Measurements from ENCODE around the gene ABCA13.
A peak's percentile ranks its signal among the peaks of the same experiment; 100 is the strongest.
"Not testable (repeated sequence)": the region's sequence is repeated elsewhere in the genome, so short reads cannot be mapped to it uniquely, and the experiment has no call there.

ABCA13 gene

DNA sequence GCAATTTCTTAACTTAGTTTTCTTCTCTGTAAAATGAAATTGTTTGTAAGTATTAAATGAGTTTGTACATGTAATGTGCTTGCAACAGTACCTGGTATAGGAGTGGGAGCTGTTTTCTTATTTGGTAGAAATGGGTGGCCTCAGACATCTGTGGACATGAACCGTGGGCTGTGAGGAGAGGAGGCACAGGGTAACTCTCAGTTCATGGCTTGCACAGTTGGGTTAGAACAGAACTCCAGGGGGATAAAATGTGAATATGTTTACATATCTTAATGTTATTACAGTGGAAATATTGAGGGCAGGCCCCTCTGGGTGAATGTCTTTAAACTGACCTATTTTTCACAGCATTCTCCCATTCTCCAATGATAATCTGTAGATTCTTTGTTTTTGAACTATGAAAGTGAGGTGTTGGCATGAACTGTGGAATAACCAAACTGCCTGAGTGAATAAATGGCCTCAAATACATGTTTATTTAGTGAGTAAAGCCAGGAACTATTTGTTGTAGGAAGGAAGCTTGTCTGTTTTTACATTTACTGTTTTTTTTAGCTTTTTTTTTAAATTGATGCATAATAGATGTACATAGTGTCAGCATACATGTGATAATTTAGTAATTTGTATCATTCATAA is 2.6 kb downstream of the ABCA13 start:
- DNase-seq, result no peak

DNA sequence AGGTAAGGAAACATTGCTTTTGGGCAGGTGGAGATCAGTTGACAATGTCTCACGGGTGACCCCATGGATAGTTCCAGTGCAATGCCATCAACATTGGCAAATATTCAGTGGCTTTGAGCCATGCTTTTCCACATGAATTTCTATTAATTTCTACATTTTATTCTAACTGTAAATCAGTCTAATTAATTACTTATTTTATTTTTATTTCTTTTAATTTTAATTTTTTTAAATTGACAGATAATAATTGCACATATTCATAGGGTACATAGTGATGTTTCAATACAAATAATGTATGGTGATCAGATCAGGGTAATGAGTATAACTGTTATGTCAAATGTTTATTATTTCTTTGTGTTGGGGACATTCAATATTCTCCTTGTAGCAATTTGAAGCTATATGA is 3.8 kb downstream of the ABCA13 start:
- no peak for DNase-seq

DNA sequence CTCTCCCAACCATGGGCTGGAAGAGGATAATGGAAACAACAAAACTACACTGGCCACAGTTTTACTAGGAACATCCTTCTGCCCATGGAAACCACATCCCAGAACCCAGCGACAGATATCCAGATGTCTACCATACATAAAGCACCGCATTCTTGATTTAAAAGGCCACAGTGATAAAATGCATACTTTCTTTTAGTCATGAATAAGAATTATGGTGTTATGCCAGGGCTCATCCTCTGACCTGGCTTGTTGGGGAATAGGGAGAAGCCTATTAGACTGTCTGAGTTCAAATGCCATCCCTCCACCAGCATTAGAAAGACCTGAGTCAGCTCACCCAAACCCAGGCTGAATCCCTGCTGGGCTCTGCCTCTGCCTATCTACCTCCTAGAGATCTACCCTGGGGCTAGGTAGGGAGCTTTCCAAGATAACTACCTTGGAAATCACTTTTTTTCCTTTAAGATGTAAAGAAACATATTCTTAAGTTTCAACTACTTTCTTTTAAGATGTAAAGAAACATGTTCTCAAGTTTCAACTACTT is 5.2 kb downstream of the ABCA13 start:
- DNase-seq, result no peak

DNA sequence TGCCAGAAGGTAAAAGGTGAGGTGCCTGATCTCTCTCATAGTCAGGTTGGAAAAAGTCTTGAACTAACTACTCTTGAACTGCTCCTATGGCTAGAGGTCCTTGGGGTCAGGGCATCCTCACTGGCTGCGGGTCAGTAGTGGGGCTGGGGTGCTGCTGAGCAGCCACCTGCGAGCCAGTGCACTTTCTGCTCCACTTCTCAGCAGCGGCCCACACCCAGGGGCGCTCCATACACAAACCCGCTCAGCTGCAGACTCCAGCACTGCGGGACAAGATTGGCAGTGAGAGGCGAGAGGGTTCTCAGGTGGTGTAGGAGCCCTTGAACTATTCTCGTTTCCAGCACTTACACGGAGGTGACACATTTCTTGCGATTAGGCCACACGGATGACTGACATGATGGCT is 6.0 kb downstream of the ABCA13 start:
- DNase-seq, result no peak

DNA sequence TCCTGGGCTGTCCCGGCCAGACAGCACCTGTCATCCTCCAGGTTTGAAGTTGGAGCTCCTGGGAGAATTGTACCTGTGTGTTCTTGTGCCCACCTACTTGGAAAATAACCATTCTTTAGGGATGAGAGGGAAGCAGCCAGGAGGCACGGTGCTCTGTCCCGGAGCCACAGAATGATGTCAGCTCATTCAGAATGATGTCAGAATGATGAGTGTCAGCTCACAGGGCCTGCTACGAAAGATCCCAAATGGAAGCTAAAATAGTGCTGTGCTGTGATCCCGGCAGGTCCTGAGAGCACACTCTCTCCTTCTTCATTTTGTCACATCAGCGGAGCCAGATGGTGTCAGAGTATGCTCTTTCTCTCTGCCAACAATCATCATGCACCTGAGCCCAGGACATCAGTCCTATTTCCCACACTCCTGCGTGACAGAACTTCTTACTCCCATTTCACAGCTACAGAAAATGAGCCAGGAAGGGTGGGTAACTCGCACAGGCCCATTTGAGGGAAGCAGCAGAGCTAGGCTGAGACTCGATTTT is 8.3 kb downstream of the ABCA13 start:
- DNase-seq, result peak; percentile 14

DNA sequence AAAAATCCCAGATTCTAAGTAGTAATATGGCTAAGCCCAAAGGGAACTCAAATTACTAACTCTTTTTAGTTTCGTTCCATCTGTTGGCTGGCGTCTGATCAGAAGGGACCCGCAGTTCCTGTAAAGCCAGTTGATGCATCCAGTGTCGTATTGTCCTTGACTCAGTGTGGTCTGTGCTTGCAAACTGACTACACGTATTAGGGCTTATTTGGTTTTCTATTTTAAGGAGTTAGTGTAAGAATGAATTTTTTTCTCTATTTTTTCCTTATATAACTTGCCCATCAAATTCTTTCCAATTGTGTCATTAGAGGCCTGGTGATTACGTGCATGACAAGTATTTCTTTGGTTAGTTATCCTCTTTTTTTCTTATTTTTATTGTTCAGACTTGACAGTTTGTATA is 9.7 kb downstream of the ABCA13 start:
- DNase-seq, result no peak

DNA sequence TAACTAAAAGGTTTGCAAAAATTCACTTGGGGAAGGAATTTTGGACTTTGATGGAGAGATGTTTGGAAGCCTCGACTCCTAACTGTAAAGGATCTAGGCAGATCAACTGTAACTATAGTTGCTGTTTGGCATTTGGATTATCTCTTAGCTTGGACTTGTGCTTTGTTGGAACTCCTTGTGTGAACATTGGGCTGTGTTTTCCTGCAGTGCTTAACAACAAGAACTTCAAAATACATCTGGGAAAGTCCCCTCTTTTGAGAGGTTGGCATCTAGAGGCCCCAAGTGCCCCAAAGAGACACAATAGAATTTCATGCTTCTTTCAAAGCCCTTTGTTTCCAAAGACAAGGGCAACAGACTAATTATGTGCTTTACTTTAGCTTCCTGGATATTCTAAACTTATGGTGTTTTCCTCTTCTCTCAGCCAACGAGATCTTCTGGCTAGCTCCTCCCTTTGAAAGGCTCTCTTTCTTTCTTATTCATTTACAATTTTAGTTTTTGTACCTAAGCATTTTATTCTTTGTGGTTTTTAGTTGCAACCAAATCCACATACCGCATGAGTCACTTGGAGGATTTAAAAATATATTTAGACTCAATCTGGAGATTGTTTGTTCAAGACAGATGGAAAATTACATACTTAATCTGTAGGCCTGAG is 11.6 kb downstream of the ABCA13 start:
- DNase-seq, result peak; percentile 51

DNA sequence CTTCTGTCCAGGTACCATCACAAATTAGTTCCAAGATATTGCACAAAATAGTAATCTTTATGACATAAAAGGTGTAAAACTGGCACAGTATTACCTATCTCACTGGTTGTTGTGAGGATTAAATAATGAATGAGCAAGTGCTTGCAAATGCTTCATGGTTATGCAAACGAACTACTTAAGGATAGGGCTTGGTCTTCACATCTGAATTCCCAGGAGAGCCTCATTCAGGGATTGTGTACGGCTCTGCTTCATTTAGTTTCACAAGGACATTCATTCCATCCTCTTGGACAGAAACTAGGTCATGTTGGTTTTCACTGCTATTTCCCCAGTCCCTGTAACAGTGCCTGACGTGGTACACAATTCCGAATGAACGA is 12.1 kb downstream of the ABCA13 start:
- DNase-seq, result peak; percentile 80

DNA sequence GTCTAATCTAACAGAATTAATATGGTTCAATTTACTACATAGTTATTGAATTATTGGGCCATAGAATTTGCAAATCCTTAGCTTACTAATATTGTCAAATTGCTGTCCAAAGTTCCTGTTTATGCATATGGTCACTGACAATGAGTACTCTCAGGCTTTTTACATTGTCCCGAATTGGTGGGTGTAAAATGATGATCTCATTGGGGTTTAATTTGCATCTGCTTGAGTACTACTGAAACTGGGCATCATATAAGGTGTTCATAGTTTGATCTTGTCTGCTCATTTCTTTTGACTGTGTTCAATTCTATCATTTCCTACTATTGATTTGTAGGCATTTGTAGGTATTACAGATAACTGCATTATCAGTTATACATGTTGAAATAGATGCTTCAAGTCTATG is 12.7 kb downstream of the ABCA13 start:
- DNase-seq, result no peak

DNA sequence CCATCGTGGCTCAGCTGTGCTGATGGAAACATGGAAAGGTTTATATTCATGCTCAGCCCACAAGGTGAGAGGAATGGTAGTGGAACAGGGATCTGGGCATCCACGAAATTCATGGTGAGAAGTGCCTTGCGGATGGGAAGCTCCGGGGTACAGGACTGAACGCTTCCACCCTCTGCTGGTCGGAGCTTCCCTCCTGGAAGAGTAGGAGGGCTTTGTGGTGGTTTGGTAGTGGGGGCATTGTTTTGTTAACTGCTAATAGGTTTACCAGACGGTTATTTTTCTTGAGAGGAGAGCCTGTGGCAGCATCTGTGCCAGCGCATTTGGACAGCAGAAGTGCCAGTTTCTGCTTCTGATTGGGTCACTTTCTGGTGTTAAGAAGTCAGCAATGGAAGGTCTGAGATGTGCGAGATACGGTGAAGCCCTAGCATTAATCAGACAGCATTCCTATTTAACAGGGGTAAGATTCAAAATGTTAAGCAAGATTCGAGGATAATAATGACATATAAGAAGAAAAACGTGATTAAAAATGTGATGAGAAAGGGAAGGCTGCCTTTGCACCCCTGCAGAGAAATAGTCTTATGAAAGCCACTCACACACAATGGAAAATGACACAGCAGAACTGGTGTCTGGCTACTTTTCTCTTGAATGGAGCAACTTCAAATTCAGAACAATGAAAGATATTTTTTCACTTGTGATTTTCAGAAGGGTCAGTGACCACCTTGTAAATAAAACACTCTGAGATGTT is 17.7 kb downstream of the ABCA13 start:
- no peak for DNase-seq

DNA sequence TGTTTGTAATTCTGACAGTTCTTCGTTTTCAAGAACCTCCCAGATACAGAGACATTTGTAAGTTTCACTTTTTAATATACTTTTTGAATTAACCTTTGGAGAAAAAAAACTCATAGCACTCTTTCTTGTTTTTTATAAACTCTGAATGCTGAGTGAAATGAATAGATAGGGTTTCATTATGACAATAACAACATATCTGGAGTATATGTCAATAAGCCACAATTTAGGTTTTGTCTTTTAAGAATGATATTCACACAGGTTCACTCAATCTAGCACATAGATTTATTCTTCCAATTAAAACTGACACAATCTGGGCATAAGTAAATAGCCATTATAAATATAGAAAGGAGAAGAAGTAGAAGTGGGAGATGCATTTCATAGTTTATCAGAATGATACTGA is 21.7 kb downstream of the ABCA13 start:
- DNase-seq, result no peak

DNA sequence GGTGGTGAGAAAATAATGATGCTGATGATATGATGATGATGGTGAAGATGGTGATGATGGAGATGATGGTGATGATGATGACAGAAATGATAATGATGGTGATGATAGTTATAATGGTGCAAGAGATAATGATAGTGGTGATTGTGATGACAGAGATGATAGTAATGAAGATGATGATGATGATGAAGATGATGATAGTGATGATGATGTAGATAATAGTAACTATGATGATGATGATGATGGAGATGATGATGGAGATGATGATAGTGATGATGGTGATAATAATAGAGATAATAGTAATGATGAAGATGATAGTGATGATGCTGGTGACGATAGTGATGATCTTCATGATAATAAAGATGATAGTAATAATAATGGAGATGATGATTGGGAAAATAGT is 22.2 kb downstream of the ABCA13 start:
- DNase-seq, result no peak

DNA sequence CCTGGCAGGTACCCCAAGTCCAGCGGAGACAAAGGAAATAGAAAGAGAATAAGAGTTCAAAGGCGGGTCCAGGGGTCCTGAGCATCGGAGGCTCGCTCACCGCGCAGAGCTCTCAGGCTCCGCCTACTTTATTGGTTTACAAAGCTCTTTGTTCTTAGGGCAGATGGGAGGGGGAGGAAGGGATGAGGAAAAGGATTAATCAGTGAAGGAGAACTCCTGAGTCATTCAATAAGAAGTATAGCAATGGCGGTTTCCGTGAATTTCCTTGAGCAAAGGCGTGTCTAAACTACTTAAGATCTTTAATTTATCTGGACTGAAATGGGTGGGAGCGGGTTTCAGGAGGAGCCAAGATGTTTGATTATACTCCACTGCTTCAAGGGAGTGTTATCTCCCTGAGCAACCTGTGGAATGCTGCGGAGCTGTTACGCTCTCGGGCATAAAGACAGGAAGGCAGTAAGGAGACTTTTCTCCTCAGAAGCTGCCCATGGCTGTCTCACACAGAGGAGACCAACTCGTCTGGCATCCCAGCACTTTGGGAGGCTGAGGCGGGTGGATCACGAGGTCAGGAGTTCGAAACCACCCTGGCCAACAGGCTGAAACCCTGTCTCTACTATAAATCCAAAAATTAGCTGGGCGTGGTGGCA is 29.8 kb downstream of the ABCA13 start:
- not testable (repeated sequence) for DNase-seq

DNA sequence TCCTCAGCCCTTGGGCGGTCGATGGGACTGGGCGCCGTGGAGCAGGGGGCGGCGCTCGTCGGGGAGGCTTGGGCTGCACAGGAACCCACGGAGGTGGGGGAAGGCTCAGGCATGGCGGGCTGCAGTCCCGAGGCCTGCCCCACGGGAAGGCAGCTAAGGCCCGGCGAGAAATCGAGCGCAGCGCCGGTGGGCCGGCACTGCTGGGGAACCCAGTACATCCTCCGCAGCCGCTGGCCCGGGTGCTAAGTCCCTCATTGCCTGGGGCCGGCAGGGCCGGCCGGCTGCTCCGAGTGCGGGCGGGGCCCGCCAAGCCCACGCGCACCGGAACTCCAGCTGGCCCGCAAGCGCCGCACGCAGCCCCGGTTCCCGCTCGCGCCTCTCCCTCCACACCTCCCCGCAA is 31.7 kb downstream of the ABCA13 start:
- not testable (repeated sequence) for DNase-seq

DNA sequence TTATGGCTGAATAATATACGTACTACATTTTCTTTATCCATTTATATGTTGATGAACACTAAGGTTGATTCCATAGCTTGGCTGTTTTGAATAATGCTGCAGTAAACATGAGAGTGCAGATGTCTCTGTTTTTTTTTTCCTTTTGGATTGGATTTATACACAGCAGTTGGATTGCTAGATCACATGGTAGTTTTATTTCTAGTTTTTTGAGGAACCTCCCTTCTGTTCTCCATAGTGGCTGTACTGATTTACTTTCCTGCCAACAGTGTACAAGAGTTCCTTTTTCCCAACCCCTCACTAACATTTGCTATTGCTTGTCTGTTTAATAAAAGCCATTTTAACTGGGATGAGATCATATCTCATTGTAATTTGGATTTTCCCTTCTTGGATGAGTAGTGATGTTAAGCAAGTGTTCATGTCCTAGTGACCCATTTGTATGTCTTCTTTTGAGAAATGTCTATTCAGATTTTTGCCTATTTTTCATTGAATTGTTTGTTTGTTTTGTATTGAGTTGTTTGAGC is 36.0 kb downstream of the ABCA13 start:
- DNase-seq, result no peak

DNA sequence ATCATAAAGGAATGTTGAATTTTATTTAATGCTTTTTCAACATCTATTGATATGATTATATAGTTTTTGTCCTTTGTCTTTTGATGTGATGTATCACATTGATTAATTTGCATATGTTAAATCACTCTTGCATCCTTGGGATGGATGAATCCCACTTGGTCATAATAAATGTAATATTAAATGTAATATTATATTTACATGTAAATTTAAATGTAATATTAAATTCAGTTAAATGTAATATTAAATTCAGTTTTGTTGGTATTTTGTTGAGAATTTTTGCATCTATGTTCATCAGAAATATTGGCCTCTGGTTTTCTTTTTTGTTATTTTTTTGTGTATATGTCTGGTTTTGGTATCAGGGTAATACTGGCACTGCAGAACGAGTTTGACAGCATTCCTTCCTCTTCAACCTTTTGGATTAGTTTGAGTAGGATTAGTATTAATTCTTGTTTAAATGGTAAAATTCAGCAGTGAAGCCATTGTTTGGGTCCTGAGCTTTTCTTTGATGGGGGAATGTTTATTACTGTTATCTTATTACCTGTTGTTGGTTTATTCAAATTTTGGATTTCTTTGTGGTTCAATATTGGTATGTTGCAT is 37.8 kb downstream of the ABCA13 start:
- DNase-seq, result no peak

DNA sequence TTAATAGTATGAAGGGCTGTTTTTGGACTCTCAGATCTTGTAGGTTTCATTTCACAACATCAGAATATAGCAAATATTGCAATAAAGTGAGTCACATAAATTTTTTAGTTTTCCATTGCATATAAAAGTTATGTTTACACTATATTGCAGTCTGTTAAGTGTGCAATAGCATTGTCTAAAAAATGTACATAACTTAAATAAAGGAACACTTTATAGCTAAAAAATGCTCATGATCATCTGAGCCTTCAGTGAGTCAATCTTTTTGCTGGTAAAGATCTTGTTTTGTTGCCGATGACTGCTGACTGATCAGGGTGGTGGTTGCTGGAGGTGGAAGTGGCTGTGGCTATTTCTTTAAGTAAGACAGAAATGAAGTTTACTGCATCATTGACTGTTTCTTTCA is 42.0 kb downstream of the ABCA13 start:
- no peak for DNase-seq

DNA sequence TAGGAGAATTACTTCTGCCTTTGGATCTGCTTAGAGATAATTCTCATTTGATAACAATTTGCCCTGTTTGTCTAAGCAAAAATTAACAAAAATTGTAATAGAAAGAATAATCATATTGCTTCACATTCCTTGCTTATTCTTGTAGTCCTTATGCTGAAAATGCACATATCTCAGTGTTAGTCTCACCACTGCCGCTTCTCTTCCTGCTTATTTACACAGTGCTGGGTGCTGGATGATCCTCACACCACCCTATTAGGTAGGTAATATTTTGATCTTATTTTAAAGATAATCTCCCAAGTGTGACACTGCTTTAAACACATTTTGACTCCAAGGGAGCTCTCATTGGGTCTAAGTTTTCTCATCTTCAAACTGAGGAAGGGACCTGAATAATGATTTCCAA is 46.0 kb downstream of the ABCA13 start:
- no peak for DNase-seq

DNA sequence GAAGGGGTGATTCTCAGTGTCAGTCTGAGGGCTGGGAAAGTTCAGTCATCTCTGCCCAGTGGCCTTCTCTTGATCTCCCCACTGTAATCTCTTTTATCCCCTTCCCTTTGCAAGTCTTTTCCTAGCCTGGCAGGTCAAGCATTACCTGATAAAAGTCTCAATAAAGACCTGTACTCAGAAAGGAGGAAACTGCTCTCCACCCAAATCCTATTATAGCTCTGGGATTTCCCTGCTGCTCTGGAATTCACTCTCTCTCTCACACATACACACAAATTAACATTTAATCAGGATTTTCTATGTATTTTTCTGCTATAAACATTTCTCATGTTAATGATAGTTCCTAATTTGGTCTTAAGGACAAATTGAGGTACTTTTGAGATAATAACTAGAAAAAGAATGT is 46.5 kb downstream of the ABCA13 start:
- no peak for DNase-seq

DNA sequence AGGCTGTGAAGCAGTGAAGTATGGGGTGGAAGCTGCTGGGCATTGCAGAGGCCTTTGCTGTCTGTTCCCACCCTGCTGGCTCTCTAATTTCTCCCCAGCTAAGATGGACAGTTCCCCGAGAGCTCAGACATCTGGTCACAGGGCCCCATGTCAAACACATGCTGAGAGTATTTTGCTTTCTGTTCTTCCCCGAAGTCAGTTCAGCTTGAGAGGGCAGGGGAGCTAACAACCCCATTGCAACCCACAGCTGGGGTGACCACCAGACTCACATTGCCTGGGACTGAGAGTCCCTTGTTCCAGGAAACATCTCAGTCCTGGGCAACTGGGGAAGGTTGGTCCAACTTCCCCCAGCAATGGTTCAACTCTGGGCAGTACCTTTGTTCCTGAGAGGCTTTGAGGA is 52.8 kb downstream of the ABCA13 start:
- no peak for DNase-seq

DNA sequence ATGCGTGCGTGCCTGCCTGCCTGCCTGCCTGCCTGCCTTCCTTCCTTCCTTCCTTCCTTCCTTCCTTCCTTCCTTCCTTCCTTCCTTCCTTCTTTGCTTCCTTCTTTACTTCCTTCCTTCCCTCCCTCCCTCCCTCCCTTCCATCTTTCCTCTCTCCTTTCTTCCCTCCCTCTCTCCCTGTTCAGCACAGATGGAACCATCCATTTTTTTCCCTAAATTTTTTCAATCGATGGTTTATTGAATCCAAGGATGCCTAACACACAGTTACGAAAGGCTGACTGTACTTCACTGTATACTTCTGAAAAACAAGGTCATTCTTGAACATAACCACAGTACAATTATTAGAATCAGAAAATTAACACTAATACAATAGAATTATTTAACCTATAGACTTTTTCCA is 53.8 kb downstream of the ABCA13 start:
- no peak for DNase-seq

DNA sequence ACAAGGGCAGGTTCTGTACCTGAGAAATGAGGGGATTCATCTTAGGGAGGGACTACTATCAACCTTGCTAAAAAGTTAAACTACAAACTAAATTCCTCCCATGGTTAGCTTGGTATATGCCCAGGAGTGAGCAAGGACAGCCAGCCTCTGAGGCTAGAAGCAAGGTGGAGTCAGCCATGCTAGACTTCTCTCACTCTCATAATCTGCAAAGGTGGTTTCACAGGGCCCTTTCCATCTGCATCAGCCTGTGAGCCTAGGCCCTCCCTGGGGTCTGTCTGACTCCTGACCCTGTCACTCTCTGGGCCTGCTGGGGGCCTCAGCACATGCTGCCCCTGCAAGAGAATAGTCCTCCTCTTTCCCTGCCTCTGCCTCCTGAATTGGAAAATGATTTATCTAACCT is 66.1 kb downstream of the ABCA13 start:
- DNase-seq, result no peak

DNA sequence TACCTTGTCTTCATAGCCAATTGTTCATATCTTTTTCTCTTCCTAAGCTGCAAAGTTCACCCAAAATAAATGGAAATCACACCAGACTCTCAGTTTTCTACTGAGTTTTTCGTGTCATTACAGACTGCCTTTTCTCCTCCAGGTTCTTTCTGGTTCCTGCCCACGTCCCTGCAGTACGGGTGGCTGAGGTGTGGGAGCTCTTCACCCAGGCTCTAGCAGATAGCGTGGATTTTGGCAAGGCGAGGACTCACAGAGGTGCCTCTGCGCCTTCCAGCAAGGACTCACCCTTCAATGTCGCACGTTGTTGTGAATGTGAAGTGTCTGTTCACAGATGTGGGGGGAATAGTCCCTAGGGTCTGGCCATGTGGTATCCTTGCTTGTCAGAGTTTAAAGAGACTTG is 71.6 kb downstream of the ABCA13 start:
- DNase-seq, result no peak

Data from NCI-H69 (cell line).